PC-9 (cell line): ENCODE measurements around the gene STH. TPM values are rescaled to one million over a fixed set of nuclear protein-coding genes. Genes with fewer than 3 reads are reported as not detected.

ENCODE experiments used
- BruUV-seq: library from RNA; stranded (reverse); fragments of 400-500 nt; replicated peaks from 2 replicates; lab custom pipeline; 2021; lab: Mats Ljungman, UMichigan
- CTCF ChIA-PET: fragments of 300-600 bp; sonication (Branson Sonifier 250); formaldehyde crosslinking; loops from one replicate; lab custom pipeline; 2022; ENCODE audit warnings: antibody characterized with exemption; lab: Charles Lee
- POLR2A ChIA-PET: fragments of 300-600 bp; sonication (Branson Sonifier 250); formaldehyde crosslinking; loops from one replicate; lab custom pipeline; 2022; ENCODE audit warnings: antibody characterized with exemption; ENCODE audit not compliant: unreplicated experiment; lab: Charles Lee
- DNase-seq, 2 experiments: peaks; one replicate each; pipeline versions ENCODE4 v3.0.0 to v3.0.0-alpha.2; 2015 to 2022; ENCODE audit warnings: mixed read lengths in 1 of 2
- H2AFZ ChIP-seq: fragments of 200-600 bp; sonication (generic); 2 replicates; pipeline ENCODE4 v1.8.1; 2017; ENCODE audit warnings: antibody characterized with exemption
- H3F3A ChIP-seq: fragments of 200-600 bp; sonication (generic); 2 replicates; pipeline ENCODE4 v1.8.1; 2017; ENCODE audit warnings: antibody characterized with exemption, mild to moderate bottlenecking, low read depth; ENCODE audit not compliant: insufficient read depth
- H3K27ac ChIP-seq: fragments of 200-600 bp; sonication (generic); 2 replicates; pipeline ENCODE4 v1.6.1; 2016; ENCODE audit warnings: mixed run types
- H3K27me3 ChIP-seq: fragments of 200-600 bp; sonication (generic); 2 replicates; pipeline ENCODE4 v1.6.1; 2016; ENCODE audit warnings: low read depth, mixed run types; ENCODE audit not compliant: insufficient read depth
- H3K36me3 ChIP-seq: fragments of 200-600 bp; sonication (generic); 2 replicates; pipeline ENCODE4 v1.6.1; 2016; ENCODE audit warnings: low read depth, mixed run types
- H3K4me1 ChIP-seq: fragments of 200-600 bp; sonication (generic); replicated peaks from 2 replicates; pipeline ENCODE4 v1.6.1; 2016; ENCODE audit warnings: mixed run types; ENCODE audit not compliant: insufficient read depth
- H3K4me2 ChIP-seq: fragments of 200-600 bp; sonication (generic); 2 replicates; pipeline ENCODE4 v1.6.1; 2017; ENCODE audit warnings: mixed run types
- H3K4me3 ChIP-seq: fragments of 200-600 bp; sonication (generic); 2 replicates; pipeline ENCODE4 v1.6.1; 2016; ENCODE audit warnings: mixed run types
- H3K79me2 ChIP-seq: fragments of 200-600 bp; sonication (generic); 2 replicates; pipeline ENCODE4 v1.6.1; 2017; ENCODE audit warnings: low read depth, mixed run types
- H3K9me2 ChIP-seq: fragments of 200-600 bp; sonication (generic); 2 replicates; pipeline ENCODE4 v1.8.1; 2017; ENCODE audit warnings: mild to moderate bottlenecking; ENCODE audit not compliant: insufficient read depth
- H3K9me3 ChIP-seq: fragments of 200-600 bp; sonication (generic); 2 replicates; pipeline ENCODE4 v1.8.1; 2016; ENCODE audit warnings: low read depth; ENCODE audit not compliant: insufficient read depth
- H4K20me1 ChIP-seq: fragments of 200-600 bp; sonication (generic); 2 replicates; pipeline ENCODE4 v1.8.1; 2017; ENCODE audit not compliant: insufficient read depth
- CTCF ChIP-seq: fragments of 200-600 bp; sonication (generic); conservative IDR thresholded peaks from 2 replicates; pipeline ENCODE4 v1.6.1; 2017; ENCODE audit warnings: mixed run types, antibody characterized with exemption, mild to moderate bottlenecking, moderate library complexity
- EZH2 ChIP-seq: fragments of 200-600 bp; sonication (generic); IDR thresholded peaks from 2 replicates; pipeline ENCODE4 v1.8.0; 2017; ENCODE audit warnings: antibody characterized with exemption, low read depth
- intact Hi-C: fragments of 100-400 bp; cut with micrococcal nuclease; formaldehyde crosslinking; loops from one replicate; pipeline ENCODE4 v1.10.0; 2022; ENCODE audit not compliant: unreplicated experiment
- total RNA-seq: library from RNA; stranded (reverse); gene quantifications from 2 replicates; pipeline ENCODE4 v1.2.3, GENCODE V29; 2021

STH gene
- total RNA-seq, 1 experiment from 2014 or later = not detected

GRCh38 chr17:45995627-45996270, 3.3 kb upstream of the STH start:
- Histone ChIP-seq H3K4me1 (no peaks in the 10 kb centered on the region), H3F3A (no peaks in the 10 kb centered on the region), H3K4me2 (no peak overlapping the region), H3K27ac (no peak overlapping the region), H4K20me1 (no peaks in the 10 kb centered on the region), H3K79me2 (no peaks in the 10 kb centered on the region), H3K36me3 (no peaks in the 10 kb centered on the region), H3K9me2 (no peaks in the 10 kb centered on the region), H3K9me3 (no peaks in the 10 kb centered on the region), H3K27me3 (no peaks in the 10 kb centered on the region), H2AFZ (no peak overlapping the region), H3K4me3 (no peak overlapping the region)
- POLR2A ChIA-PET = no interaction called here
- CTCF ChIA-PET = no interaction called here
- DNase-seq = no peak
- no peak for TF ChIP-seq CTCF
- TF ChIP-seq EZH2 = no peak
- BruUV-seq = no TSS peak
- intact Hi-C loops = no loop called here

GRCh38 chr17:45996282-45996937, 2.6 kb upstream of the STH start:
- Histone ChIP-seq H3K9me3 (no peaks in the 10 kb centered on the region), H3K4me2 (no peak overlapping the region), H3K79me2 (no peaks in the 10 kb centered on the region), H3K4me1 (no peaks in the 10 kb centered on the region), H3K4me3 (no peak overlapping the region), H3K9me2 (no peaks in the 10 kb centered on the region), H3K36me3 (no peaks in the 10 kb centered on the region), H2AFZ (no peak overlapping the region), H3K27me3 (no peaks in the 10 kb centered on the region), H4K20me1 (no peaks in the 10 kb centered on the region), H3F3A (no peaks in the 10 kb centered on the region), H3K27ac (no peak overlapping the region)
- intact Hi-C loops = no loop called here
- ChIA-PET POLR2A (no interaction called here), CTCF (no interaction called here)
- no TSS peak for BruUV-seq
- DNase-seq = no peak
- TF ChIP-seq EZH2 (no peak), CTCF (no peak)

- Histone ChIP-seq H3F3A (no peaks in the 10 kb centered on the region), H3K4me1 (no peaks in the 10 kb centered on the region), H2AFZ (no peak overlapping the region), H3K9me2 (no peaks in the 10 kb centered on the region), H3K36me3 (no peaks in the 10 kb centered on the region), H3K4me2 (no peak overlapping the region), H3K9me3 (no peaks in the 10 kb centered on the region), H3K27ac (no peak overlapping the region), H4K20me1 (no peaks in the 10 kb centered on the region), H3K79me2 (no peaks in the 10 kb centered on the region), H3K4me3 (no peak overlapping the region), H3K27me3 (no peaks in the 10 kb centered on the region)
- DNase-seq = peak in 1 of 2 experiments; percentile 30
- BruUV-seq = no TSS peak
- intact Hi-C loops = no loop called here
- TF ChIP-seq EZH2 = no peak
- no peak for TF ChIP-seq CTCF
- CTCF ChIA-PET = no interaction called here
- POLR2A ChIA-PET = no interaction called here
These were observed 1.9 kb upstream of the STH start for GRCh38 chr17:45997166-45997565.
